ENCODE results near the gene TTLL9. TPM values are rescaled to one million over a fixed set of nuclear protein-coding genes. Genes with fewer than 3 reads are reported as not detected.
"Not testable (repeated sequence)": the region's sequence is repeated elsewhere in the genome, so short reads cannot be mapped to it uniquely, and the experiment has no call there.

TTLL9 gene
- total RNA-seq, 1 donor from 2014 or later, result 0.16 TPM

DNA sequence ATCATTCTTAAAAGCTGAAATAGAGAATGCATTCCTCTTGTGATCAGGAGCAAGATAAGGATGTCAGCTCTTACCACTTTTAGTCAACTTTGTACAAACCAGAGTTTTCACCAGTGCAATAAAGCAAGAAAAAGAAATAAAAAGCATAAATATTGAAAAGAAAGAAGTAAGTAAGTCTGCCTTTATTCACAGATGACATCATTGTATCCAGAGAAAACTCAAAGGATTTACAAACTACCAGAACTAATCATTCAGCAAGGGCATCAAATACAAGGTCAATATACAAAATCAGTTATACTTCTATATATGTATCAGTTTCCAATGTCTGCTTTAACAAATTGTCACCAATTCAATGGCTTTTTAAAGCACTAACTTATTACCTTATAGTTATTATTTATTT is 13.4 kb downstream of the TTLL9 start:
- ATAC-seq, result no peak

DNA sequence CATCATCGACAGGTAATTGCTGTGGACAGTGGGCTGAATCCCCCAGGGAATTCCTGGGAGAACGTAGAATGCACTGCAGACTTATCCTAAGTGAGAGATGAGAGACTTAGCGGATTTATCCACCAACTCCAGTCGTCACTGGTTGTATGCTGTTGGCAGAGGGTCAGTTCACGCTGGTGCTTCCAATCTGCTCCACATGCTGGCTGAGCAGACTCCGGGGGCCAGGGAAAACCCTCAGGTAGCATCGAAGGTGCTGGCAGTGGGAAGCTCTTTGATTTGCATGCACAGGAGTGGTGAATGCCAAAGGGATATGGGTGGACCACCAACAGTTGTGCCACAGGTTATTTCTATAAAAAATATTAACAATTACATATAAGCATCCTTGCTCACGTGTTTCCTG is 20.2 kb downstream of the TTLL9 start:
- ATAC-seq, result no peak

DNA sequence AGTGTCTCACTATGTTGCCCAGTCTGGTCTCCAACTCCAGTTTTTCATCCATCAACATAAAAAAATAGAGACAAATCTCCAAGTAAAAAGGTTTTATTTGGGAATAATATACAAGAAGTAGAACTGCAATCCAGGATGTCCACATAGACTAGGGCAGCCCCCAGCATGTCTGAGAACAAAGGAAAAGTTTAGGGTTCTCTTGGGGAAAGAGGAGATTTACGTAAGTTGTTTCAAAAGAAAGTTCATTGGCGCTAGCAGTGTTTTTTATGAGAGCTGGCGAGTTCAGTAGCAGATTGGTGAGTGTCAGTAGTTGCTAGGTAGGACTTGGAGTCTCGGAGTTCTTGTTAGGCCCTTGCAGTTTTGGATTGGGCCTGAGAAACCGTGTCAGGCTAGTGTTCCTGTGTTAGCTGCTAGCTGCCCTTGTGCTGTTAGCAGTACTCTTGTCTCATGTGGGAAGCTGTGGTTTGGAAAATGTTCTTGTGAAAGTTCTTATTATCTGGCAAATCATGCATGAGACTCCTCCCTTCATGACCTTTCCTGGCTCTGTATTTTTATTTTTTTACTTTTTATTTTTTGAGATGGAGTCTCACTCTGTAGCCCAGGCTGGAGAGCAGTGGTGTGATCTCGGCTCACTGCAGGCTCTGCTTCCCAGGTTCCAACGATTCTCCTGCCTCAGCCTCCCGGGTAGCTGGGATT is 24.7 kb downstream of the TTLL9 start:
- peak; percentile 84 for ATAC-seq

DNA sequence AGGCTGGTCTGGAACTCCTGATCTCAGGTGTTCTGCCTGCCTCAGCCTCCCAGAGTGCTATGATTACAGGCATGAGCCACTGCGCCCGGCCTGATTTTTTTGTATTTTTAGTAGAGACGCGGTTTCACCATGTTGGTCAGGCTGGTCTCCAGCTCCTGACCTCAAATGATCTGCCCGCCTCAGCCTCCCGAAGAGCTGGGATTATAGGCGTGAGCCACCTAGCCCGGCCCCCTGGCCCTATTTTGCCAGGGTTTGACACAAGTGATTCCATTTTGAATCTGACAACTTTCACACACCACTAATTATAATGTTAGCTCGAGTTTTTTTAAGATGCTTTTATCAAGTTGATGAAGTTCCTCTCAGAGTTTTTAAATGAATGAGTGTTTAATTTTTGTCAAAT is 25.6 kb downstream of the TTLL9 start:
- no peak for ATAC-seq

DNA sequence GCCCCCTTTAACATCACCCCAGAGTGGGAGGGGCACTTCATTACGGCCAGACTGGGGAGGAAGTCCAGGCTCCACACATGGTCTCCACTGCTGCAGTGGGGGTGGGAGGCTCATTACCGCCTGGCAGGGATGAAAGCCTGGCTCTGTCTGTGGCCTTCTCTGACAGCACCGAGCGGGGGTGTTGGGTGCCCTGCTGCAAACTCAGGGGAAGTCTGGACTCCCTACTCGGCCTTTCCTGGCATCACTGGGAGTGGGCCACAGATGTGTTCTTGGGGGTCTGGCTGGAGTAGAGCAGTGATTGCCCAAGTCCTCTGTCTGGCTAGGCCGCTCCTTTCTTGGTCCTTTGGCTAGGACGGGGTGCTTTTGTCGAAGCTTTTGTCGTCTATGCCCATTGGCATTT is 27.1 kb downstream of the TTLL9 start:
- ATAC-seq, result no peak

DNA sequence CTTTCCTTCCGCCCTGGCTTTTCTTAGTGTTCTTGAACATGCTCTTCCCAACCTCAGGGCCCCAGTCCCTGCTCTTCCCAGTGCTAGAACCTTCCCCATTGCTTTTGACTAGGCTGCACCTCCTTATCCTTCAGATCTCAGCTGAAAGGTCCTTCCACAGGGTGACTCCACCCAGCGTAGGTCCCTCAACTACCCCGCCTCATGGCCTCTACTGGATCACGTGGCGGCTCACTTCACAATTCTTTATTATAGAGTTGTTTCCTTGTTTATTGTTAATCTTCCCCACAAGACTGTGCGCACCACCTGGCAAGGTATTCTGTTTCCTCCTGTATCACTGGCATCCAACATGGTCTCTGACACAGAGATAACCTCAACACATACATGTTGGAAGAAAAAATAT is 31.2 kb downstream of the TTLL9 start:
- peak; percentile 18 for ATAC-seq

DNA sequence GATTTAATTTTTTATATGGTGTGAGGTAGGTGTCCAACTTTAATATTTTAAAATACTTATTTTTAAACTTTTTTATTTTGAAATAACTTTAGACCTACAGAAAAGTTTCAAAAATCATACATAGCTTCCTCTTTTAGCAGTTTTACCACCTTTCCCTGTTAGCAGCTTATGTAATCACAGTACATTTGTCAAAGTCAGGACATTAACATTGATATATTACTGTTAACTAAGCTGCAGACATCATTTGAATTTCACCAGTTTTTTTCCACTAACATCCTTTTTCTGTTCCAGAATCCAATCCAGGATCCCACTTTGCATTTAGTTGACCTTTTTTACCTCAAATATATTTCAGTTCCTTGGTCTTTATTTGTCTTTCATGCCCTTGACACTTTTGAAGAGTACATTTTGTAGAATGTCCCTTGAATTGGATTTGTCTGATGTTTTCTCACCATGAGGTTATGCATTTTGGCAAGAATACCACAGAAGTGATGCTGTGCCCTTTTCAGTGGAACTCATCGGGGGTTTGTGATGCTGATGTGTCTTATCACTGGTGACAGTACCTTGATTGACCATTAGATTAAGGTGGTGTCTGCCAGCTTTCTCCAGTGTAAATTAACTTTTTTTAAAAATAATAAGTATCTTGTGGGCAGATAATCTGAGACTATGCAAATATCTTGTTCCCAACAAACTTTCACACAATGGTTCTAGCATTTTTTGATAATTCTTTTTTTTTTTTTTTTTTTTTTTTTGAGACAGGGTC is 33.4 kb downstream of the TTLL9 start:
- ATAC-seq, result no peak

DNA sequence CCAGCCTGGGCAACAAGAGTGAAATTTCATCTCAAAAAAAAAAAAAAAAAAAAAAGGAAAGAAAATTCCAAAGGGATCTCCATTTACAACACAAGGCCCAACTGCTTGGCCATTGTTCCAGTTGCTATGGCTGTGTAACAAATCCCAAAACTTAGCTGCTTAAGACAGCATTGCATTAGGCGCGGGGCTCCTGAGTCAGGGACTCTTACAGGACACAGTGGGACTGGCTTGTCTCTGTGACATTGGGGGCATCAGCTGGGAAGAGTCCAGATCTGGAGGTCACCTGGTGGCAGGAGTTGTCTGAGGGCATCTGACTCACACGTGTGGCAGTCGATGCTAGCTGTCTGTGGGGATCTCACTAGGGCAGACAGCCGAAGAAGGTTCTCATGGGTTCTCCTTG is 35.6 kb downstream of the TTLL9 start:
- ATAC-seq, result no peak

DNA sequence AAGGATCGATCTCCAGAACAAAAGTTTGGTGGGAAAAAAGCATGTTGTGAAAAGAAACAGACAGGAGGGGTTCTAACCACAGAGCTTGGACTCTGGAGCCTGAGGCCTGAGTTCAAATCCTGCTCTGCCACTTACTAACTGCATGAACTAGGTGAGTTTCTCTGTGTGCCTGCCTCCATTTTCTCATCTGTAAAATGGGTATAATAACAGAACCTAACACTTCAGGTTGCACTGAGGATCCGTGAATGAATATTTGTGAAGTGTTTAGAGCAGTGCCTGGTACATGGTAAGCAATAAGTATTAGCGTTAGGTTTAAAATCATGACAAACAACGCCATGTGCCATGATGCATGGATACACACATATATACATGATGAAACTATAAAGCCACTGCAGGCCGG is 36.6 kb downstream of the TTLL9 start:
- ATAC-seq, result no peak

DNA sequence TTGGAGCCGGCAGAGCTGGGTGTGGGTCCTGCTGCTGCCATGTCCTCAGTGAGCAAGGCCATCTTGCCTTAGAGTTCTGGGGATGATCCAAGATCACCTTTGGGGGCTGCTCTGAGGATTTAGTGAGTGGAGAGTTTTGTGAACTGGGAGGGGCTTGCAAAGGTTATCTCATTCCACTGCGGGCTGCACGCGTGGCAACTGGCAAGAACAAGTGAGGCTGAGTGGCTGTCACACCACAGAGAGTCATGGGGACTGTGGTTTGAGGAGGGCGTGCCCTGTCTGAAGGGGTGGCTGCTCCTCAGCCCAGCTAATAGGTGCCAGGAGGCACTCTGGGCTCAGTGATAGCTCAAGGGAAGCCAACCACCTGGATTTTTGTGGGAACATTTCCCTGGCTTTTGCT is 37.6 kb downstream of the TTLL9 start:
- peak; percentile 59 for ATAC-seq

DNA sequence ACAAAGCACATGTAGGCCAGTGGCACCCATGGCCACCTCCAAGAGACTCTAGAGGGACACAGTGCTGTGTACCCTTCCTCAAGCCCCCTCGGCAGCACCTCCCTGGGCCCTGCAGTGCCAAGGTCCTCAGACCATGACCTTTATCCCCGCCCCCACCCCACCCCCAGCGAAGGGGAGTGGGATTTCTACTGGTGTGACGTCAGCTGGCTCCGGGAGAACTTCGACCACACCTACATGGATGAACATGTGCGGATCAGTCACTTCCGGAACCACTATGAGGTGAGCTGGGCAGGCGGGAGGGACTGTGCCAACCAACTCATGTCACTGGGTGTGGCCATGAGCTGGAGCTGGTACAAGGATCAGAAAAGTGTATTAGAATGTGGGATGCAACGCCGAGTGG is 38.0 kb downstream of the TTLL9 start:
- peak; percentile 95 for ATAC-seq

DNA sequence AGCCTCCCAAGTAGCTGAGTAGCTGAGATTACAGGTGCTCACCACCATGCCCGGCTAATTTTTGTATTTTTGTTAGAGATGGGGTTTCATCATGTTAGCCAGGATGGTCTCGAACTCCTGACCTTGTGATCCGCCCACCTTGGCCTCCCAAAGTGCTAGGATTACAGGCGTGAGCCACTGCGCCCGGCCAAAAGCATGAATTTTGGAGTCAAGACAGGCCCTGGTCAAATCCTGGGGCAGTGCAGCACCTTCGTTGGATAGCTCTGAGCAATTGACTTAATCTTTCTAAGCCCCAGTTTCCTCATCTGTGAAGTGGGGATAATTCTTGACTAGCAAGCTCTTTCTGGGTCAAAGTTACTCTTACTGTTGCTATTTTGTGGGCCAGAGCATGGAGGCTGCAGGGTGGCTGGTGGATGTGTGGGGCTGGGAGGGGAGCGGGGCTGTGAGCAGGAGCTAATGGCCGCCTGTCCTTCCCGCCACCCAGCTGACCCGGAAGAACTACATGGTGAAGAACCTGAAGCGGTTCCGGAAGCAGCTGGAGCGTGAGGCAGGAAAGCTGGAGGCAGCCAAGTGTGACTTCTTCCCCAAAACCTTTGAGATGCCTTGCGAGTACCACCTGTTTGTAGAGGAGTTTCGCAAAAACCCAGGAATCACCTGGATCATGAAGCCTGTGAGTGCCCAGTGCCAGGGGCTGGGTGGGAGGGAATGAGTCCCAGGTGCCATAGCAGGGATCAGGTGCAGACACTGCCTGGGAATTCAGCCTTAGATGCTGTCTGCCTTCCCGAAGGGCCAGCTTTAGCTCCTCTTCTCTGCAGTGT is 39.0 kb downstream of the TTLL9 start:
- peak; percentile 41 for ATAC-seq

DNA sequence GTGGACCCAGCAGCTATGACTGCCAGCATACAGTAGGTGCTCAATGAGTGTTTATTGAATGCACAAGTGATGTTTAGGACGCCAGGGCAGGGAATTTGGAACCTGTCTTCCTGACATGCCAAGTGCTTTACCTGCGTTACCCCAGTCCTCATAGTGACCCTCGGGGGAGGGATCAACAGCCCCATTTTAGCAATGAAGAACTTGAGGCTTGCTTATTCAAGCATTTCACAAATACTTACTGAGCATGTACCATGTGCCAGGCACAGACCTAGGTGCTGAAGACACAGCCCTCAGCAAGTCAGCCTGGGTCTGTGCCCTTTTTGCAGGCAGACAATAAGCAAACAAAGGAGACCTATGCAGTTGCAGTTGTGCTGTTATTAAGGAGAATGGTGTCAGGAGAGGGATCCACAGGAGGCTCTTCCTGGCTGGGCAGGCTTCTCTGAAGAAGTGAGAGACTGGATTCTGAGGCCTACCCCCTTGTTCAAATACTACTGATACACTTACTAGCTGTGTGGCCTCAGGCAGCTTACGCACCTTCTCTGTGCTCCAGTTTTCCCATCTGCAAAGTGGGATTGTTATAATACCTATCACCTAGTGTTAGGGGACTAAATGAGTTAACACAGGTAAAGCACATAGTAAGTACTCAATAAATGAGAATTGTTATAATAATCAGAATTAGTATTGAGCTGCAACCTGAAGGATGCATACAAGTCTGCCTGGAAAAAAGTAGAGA is 39.8 kb downstream of the TTLL9 start:
- no peak for ATAC-seq

DNA sequence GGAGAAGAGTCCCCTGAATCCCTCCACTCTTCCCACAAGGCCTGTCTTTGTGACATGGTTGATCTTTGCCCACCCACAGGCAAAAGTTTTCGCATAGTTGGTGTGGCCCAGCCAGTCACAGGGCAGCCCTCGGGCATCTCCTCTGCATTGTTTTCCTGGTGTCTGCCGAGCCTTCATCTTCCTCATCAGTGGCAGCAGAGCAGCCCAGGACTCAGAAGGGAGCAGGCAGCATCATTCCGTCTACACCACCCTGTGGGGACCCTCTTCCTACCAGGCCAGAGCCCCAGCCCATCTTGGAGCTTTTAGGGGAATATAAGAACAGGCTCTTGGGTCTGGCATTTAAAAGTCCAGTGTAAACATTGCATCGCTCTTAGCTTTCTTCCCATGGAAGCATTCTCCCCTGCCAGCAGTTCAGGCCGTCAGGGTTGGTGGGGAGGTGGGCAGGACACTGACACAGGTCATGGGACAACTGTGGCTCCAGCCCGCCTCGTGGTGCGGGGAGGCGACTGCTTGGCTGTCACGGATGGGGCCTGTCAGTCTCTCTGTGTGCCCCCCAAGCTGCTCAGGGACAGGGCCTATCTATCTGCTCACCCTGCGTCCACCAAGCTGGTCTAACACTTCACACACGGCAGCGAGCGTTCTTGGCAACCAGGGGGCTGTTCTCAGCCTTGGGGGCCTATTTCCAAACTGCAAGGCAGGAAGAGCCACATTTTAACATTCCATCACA is 43.2 kb downstream of the TTLL9 start:
- no peak for ATAC-seq

DNA sequence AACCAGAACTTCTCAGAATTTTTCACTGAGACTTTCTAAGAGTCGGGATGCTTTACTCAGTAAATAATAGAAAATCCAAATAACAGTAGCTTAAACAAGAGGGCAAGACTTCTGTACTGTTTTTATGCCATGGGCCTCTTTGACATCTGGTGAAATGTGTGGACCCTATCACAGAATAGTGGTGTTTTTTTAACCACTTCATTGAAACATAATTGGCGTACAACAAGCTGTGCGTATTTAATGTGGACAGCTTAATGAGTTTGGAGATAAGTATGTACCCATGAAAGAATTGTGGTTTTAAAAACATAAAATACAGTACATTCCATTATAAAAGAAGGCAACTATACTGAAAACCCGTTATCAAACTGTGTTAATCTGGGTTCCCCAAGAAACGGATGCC is 43.7 kb downstream of the TTLL9 start:
- ATAC-seq, result no peak

DNA sequence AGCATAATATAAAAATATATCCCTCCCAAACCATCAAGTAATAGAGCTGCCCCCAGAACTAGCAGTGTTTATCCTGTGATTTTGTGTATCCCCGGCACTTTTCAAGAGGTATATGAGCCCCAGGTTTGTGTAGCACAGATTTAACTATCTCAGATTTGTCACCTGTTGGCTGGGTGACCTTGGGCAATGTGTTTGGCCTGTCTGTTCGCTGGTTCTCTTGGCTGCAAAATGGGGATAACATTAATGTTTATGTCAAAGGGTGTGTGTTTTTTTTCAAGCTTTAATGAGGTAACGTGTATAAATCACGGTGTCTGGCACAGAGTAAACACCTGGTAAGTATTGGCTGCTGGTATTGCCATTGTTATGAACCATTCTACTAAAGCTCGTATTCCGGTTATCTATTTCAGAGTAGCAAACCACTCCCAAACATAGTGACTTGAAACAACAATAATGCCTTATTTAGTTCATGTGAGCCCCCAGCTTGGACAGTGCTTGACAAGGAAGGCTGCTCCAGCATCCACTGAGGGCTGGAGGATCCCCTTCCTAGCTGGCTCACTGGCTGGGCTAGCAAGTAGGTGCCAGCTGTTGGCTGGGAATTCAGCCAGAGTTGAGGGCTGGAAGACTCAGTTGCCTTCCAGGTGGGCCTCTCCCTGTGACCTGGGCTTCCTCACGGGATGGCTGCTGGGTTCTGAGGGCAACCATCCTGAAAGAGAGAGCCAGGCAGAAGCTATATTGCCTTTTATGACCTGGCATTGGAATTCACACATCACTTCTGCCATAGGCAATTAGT is 45.3 kb downstream of the TTLL9 start:
- ATAC-seq, result no peak

DNA sequence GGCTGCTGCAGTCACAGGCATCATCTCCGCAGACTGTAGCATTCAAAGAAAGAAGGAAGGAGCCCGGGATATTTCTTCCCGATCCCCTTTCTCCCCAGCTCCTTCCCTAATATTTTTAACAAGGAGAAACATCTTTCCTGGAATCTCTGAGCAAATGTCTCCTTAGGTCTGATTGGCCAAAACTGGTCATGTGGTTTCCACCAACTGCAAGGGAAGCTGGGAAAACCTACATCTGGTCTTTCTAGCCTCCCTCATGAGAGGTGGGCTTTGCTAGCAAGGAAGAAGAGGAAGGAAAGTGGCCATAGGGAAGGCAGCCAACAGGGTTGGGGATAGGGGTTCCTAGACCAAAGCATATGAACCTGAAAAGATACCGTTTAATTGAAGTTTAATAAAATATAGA is 46.3 kb downstream of the TTLL9 start:
- no peak for ATAC-seq

DNA sequence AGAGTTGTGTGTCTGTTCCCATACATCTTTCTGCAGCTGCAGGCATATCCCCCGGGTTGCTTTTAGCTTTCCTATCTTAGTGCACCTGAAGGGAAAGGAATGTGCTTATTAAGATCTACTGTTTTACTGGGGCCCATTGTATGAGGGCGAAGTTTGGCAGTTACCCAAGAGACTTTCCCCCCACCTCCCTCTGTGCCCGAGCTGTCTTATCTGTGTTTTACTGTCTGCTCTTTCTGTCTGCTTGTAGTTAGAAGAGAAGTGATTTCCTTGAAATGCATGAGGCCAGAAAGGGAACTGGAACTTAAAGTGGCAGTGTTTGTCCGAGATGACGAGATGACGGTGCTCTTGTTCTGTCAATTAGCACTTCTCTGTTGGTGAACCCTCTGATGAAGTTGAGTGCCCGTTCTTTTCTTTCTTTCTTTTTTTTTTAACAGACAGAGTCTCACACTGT is 47.6 kb downstream of the TTLL9 start:
- not testable (repeated sequence) for ATAC-seq

DNA sequence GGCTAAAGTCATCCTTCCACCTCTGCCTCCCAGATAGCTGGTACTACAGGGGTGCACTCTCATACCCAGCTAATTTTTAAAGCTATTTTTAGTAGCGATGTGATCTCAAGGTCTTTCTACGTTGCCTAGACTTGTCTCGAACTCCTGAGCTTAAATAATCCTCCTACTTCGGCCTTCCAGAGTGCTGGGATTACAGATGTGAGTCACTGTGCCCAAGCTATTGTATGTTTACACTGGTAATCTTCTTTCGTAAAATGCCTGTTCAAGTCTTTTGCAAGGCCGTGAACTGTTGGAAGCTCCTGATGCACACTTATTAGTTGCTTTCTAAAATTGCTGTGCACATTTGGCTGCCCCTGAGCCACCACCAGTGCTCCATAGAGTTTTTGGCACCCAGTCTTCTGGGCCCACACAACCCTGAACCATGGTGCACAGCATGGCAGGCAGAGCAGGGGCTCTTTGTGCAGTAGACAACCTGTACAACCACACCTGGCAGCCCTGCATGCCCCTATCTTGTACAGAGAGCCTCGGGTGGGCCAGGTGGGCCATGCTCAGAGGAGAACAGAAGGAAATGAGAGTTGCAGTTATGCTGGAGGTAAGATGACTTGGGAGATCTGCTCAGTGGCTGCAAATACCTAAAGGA is 48.2 kb downstream of the TTLL9 start:
- ATAC-seq, result peak; percentile 70

DNA sequence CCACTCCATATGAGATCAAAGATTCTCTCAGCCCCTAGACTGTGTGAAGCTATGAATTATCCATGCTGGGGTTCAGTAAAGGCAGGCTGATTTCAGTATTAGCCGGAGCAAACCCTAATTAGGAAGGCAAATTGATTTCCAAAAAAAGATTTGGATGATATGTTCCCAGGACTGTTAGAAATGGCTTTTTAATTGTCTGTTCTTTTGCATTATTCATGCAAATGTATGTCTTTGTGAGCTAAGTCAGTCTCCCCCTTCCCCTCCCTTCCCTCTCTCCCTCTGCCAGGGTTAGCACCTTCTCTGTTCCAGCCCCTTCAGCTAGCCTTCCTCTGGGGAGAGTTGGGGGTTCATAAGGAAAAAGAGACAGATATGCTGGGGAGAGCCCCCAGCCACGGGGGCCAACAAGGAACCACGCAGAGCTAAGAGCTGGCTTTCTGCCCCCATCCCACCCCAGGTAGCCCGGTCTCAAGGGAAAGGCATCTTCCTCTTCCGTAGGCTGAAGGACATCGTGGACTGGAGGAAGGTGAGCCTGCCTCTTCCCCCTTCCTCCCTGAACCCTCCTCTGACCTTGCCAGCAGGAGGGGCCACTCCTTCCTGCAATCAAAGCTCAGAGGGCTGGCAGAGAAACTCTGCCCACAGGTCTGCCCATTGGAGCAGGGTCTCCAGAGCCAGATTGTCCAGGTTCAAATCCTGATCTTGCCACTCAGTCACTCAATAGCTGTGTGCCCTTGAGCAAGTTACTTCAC is 49.1 kb downstream of the TTLL9 start:
- no peak for ATAC-seq

Data from esophagus mucosa (tissue), 1 donor.